NCI-H82 treated with DMSO at 0.1 percent for 48 hours (cell line): Measurements from ENCODE around the gene TAB2.

Experiments used
- DNase-seq: peaks from one replicate; lab custom pipeline; 2025; ENCODE audit not compliant: unreplicated experiment; lab: John Stamatoyannopoulos, UW

Gene TAB2

DNA sequence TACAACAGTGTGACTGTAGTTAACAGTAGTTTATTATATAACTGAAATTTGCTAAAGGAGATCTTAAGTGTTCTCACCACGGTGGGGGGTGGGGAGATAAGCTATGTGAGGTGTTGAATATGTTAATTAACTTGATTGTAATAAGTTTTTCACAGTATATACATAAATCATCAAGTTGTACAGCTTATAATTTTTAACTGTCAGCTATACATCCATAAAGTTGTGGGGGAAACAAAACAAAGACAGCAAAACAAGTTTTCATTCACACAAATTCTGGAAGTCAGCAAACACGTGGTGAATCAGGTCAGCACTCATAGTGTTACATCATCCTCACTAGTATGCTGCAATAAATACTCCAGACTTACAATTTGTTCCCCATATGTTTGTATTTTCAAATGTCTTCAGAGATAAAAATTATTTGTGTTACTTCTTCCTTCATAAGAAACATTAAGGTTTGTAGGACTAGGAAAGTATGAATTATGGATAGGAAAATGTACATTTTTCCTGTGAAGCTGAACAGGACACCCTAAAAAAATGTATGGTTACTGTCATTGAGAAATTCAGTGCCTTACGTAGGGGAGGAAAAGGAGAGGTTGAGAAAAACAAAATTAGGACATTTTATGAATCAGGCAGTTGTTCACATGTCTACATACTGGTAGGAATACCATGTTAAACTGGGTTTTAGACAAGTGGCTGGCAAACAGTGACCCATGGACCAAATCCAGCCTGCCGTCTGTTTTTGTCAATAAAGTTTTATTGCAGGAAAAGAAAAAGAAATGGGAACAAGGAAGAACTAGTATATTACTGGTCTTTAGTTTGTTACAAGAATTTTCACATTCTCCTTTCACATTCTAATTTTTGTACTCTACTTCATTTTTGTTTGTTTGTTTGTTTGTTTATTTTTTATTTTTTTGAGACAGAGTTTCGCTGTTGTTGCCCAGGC lies 88.6 kb downstream of the TAB2 start:
- no peak for DNase-seq

DNA sequence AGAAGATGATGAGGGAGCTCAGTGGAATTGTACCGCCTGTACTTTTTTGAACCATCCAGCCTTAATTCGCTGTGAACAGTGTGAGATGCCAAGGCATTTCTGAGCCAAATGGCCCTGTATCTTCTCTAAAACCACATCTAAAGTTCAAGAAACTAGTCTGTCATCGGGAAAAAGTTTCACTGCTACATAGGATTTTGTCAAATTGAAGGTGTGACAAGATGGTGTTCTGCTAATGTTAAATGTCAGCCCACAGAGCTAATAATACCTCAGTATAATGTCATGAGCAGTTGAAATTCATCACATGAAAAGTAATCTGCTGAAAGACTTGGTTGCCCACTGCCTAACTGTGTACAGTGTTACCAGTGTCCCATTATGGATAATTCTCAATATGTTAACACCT lies 92.1 kb downstream of the TAB2 start:
- DNase-seq, result no peak

DNA sequence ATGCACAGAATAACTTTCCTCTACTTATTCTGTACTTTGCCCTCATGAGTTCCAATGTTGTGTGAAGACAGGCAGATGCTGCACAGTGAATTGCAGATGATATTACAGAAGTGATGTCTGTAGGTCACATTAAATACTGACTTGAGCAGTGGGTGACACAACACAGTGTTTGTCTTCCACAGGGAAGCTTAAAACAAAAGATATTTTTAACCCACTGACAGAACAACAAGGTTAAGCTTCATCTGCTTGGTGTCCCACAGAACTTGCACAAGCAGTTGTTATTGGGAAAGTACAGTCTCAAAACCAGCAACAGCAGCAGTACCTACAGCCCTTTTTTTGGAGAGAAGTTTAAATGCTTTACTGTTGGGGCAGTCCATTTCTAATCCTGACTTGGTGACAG lies 93.0 kb downstream of the TAB2 start:
- DNase-seq, result no peak

DNA sequence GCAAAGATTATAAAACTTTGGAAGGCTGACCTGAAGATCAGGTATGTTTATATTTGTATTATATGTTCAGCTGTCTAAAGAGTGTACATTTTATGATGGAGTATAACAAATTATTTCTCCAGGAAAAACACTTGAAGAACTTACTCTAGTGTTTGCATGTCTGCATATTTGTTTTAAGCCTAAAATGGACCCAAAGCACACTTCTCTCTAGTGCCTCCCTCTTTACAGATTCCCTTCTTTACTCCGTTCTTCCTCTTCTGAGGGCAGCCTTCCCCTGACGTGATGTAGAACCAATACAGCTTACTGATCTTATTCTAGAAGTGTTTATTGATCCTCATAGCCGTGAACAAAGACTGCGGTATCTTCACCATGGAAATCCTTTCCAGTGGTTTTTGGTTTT lies 96.5 kb downstream of the TAB2 start:
- no peak for DNase-seq

DNA sequence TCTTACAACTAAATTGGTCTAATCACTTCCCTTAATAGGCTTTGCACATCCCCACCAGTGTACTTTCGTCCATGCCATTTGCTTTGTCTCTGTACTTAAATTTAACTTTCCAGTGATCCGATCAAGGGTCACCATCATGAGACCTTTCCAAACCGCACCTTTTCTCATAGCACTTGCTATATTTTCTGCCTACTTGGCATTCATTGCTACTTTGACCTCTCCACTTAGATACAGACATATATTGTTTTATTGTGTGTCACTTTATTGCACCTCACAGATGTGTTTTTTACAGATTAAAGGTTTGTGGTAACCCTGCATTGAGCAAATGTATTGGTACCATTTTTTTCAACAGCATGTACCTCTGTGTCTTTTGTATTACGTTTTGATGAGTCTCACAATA lies 97.3 kb downstream of the TAB2 start:
- no peak for DNase-seq

DNA sequence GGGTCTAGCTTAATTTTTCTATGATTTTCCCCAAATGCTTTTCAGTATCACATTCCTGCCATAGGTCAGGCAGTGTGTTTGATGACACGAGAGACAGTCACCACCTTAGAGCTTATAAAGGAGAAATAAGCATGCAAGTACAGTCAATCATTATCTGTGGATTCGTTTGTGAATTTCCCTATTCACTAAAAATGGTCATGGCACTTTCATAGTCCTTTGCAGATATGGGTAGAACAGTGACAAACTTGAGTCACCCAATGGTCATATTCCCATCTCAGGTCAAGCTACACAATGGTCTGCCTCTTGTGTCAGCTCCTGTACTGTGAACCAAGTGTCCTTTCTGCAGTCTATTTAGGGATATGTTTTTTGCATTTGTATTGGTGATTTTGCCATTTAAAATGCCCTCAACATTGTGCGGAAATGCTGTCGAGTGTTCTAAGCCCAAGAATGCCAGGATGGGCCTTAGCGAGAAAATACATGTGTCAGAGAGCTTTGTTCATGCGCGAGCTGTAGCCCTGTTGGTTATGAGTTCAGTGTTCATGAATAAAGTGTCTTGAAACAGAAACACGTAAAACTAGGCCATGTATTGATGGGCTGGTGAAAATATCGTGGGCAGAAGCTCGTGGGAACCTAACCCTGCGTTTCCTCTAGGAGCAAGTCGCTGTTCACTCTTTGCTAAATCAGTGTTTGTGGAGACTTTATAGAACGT lies 102.3 kb downstream of the TAB2 start:
- no peak for DNase-seq

DNA sequence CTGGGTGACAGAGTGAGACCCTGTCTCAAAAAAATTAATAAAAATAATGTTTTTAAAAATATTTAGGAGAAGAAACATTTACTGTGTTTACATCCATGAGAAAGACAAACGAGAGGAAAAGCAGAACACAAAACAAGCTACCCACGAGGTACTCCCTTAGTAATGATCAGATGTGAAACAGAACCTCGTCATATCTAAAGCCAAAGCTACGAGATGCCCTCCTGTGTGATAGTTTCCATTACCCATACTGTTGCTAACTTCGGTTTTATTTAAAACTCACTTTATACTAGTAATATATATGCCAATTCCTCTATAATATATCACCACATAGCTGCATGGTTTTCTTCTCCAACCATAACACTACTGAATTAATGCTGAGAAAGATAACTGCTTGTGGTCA lies 103.6 kb downstream of the TAB2 start:
- no peak for DNase-seq

DNA sequence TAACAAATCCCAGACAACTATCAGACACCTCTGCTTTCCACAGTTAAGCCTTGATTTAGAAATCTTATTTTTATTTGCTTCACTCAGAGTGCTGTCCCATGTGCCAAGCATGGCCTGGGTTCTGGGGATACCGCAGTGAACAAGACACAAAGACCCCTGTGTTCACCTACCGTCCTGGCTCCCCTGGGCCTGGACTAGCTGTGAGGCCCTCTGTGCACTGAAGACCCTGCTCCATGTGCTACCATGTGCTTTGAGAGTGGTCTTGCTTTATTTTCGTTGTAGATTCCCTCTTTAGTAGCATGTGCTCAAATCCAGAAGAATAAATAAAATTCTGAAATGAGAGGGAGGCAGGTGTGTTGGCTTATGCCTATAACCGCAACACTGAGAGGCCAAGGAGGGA lies 105.1 kb downstream of the TAB2 start:
- DNase-seq, result no peak

DNA sequence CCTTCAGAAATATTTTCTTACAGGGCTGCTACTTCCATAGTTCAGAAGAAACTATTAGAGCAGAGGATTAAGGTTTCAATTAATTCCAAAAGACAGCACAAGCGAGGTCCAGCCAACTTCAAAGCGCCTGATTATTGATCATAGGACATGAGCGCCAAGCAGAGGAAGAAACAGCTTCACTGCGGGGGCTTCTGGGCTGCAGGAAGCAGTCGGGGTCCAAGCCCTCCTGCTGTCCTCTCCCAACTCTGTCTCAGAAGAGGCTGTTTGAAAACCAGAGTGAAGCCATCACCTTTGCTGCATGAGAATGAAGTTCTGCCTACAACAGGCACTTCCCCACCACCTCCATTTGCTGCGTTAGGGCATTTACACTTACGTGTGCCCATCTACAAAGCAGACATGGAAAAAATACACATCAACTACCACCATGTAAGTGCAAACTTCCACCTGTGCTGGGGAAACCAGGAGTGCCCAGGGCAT lies 106.5 kb downstream of the TAB2 start:
- DNase-seq, result no peak

DNA sequence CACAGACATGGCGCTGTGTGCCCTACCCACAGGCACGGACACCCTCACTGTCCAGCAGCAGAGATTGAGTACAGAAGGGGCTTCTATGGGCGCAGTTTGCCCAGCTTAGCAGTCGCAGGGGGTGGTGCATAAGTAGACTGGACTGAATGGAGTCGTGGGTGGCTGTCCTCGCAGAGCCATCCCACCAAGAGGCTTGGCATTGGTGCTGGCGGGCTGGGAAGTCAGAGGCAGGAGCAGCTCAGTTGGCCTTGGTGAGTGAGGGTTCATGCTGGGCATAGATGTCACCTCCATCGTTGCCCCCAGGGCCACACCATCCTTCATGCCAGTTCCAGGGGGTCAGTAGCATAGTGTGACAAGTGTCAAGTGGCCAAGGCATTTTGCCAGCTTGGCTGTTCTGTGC lies 107.7 kb downstream of the TAB2 start:
- no peak for DNase-seq

DNA sequence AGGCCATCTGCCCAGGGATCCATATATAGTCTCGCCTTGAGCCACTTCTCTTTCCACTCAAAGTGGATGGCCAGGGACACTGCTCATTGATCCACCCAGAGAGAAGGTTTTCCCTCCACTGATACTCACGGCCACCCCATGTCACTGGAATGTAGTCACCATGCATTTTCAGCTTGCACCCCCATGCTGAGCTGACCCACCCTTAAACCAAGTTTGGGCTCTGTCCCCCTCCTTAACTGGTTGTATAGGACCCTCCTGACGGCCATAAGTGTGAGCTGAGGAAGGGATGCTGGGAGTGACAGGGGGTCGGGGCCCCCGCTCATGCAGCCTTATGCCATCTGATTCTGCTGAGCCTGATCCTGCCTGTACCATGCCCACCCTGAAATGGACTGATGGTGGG lies 108.2 kb downstream of the TAB2 start:
- DNase-seq, result no peak

DNA sequence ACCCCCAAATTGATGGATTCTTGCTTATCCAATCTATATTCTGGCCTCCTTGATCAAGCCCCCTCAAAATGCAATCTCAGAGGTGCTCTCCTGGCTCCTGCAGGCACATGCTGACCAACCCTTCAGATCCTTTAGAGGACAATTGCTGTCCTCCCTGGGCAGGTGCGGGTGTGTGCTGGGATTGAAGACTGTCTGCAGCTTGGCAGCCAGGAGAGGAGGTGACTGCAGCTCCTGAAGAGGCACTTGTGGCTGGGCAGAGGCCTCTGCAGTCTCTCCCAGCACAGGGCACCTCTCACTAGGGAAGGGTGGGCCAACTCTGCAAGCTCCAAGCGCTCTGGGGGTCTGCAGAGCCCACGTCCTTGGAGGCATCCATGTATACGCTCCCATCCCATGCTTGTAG lies 111.1 kb downstream of the TAB2 start:
- DNase-seq, result no peak

DNA sequence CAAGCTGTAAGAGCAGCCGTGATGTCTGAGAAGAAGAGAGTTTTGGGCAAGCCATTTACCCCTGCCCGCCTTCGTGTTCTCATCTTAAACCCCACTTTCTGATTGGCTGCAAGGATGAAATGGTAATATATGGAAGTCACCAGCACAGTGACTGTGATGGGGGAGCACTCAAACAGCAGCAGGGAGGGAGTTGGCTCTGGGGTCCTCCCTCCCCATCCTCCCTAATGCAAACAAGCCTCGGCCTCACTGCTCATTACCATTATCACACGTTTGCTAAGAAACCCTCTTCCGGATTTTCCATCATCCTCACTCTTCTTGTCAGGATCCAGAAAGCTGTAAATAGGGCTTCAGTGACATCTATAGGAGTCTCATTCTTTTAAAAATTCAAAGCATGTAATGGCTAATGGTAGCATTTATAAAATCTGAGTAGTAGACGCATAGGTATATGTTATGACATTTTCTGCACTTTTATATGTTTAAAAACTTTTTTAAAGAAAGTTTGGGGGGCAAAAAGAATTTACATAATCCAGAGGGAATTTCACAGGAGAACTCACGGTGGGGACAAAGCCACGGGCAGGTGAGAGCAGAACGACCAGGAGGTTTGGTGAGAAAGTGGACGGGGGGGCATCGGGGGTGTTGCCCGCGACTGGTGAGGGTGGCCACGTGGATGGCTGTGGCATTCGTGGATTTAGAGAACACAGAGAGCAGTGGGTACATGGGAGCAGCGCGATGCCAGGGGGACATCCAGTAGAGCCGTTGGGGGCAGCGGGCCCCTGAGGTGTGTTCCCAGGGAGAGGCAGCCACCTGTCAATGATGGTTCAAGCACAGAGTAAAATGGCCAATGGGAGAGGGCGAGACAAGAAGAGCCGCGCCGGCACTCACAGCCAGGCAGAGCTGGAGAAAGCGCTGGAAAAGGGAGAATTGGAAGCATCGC lies 112.2 kb downstream of the TAB2 start:
- DNase-seq, result no peak

DNA sequence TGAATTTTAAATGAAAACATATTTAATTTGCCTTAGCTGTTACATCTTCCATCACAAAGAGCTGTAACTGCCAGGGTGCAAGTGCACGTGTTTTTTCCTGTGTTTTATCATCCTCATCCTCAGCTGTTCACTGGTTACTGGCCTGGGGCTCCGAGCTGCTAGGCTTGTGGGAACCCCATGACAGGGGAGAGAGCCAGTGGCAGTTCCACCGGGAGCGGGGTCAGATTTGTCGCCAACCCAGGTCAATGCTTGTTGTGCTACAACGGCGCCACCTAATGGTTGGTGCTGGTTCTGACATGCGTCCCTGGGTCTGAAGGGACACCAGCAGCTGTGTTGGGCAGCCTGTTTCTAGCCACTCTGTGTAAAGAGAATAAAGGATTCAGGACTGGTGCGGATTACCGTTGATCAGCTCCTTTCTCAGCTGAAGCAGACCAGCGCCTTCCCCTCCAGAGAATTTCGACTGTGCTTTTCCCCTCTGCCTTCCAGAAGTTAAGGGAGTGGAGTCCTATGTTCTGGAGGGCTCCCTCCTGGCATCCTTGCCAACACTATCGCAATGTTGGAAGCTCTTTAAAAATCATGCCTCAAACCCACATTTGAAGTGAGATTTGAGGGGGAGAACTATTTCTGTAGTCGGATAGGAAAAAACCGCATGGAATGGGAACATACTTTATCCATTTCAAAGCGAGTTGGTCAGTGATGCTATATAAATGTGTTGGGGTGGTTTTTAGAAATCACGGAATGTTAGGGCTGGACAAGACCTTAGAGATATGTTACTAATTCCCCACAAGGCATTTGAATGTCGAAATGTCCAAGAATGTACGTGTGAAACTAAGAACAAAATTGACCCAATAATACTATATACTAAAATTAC lies 114.6 kb downstream of the TAB2 start:
- DNase-seq, result peak; percentile 71

DNA sequence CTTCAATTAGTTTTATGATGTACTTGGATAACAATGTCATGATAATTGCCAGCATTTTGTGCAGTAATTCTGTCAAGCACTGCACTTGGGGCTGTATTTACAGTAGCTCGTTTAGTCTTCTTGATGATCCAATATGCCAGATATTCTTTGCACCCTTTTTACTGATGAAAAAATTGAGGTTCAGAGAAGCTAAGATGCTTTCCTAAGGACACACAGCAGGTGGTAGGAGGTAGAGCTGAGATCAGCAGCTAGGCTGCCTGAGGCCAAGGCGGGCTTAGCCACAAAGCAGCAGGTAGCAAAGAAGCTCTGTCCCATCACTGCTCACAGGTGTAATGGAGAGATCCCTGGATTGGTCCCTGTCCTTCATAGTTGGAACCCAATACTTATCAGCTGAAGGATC lies 115.9 kb downstream of the TAB2 start:
- no peak for DNase-seq

DNA sequence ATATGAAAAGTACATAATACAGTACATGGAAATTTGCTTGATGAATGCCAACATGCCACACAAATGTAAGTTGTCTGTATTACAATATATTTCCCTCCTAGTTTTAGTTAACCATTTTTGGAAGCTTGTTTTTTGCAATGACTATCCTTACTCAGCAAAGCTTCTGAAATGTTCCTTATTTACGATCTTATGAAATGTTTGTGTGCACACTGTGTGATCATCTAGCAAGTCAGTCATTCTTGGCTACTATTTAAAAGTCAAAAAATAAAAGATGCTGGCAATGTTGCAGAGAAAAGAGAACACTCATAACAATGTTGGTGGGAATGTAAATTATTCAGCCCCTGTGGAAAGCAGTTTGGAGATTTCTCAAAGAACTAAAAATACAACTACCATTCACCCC lies 116.4 kb downstream of the TAB2 start:
- no peak for DNase-seq

DNA sequence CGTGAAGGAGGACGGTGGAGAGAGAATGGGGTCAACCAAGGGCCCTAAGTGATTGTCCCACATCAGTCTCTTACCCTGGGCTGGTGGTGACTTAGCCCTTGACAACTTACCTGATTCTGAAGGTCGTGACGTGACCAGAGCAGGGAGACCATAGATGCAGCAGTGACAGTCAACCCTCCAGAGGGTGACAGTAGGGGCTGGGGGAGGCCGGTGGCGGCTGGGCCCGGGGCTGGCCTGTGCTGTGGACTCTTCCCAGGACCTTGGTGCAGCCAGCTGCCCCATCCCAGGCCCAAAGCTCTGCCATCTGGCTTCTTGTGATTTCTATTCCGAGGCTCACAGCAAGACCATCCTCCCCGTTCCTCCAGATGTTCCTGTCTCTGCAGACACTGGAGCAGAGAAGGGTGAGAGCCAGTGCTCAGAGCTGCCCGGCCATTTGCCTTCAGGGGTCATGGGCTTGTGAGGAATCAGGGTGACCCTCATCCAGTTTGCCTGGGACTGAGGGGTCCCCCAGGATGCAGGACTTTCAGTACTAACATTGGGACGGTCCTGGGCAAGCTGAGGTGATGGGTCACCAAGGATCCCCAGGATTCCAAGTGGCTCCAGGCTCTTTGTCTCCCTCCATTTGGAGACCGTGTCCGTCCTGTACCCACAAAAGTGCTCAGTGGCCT lies 118.5 kb downstream of the TAB2 start:
- no peak for DNase-seq

DNA sequence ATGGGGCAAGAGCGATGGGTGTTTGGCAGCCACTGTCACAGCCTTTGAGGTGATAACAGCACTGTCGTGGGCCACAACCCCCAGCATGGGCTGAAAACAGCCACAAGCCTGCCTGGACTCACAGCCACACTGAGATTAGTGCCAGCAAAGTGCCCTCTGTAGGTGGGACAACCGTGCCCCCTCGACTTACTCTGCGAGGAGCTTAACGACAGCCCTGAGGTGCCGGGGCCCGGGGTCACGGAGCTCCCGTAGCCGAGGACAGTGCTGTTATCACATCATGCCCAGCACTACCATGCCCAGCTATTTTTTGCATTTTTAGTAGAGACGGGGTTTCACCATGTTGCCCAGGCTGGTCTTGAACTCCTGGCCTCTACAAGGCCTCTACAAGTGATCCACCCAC lies 119.1 kb downstream of the TAB2 start:
- no peak for DNase-seq

DNA sequence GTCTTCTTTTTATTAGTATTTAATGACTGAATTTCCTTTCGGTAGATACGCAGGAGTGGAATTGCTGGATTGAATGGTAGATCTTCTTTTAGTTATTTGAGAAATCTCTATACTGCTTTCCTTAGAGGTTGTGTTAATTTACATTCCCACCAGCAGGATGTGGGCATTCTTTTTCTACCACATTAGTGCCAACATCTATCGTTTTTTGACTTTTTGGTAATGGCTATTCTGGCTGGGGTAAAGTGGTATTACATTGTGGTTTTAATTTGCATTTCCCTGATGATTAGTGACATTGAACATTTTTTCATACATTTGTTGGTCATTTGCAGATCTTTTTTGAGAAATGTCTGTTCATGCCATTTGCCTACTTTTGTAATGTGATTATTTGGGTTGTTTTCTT lies 119.7 kb downstream of the TAB2 start:
- DNase-seq, result no peak

DNA sequence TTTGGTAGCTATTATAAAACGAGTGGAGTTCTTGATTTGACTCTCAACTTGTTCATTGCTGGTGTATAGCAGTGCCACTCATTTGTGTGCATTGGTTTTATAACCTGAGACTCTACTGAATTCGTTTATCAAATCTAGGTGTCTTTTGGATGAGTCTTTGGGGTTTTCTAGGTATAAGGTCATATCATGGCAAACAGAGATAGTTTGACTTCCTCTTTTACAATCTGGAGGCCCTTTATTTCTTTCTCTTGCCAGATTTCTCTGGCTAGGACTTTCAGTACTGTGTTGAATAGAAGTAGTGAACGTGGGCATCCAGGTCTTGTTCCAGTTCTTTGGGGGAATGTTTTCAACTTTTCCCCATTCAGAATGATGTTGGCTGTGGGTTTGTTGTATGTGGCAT lies 121.3 kb downstream of the TAB2 start:
- no peak for DNase-seq
